H1 (cell line): ENCODE results near the gene TMEM63A. TPM values are rescaled to one million over a fixed set of nuclear protein-coding genes. Genes with fewer than 3 reads are reported as not detected.

ENCODE experiments used
- ATF3 ChIP-seq: IDR thresholded peaks from 2 replicates; pipeline ENCODE4 v1.6.1; 2011; ENCODE audit warnings: low read depth, mild to moderate bottlenecking, low read length; ENCODE audit not compliant: insufficient read depth
- BACH1 ChIP-seq: IDR thresholded peaks from 2 replicates; pipeline ENCODE4 v1.6.1; 2012; ENCODE audit warnings: low read length, improper control_type of control experiment
- BCL11A ChIP-seq, 2 experiments: IDR thresholded peaks; one replicate each; pipeline ENCODE4 v1.6.1; 2011; ENCODE audit warnings: low read depth in 2 of 2, low read length in 2 of 2, mild to moderate bottlenecking in 2 of 2
- CHD7 ChIP-seq: fragments of 300-600 bp; sonication (generic); IDR thresholded peaks from 2 replicates; pipeline ENCODE4 v1.7.1; 2012; ENCODE audit warnings: low read length, moderate library complexity, mild to moderate bottlenecking, inconsistent platforms; ENCODE audit not compliant: insufficient replicate concordance
- EZH2 ChIP-seq: fragments of 200-600 bp; sonication (generic); IDR thresholded peaks from 2 replicates; pipeline ENCODE4 v1.7.1; 2012; ENCODE audit warnings: low read depth, mild to moderate bottlenecking, moderate library complexity, low read length, inconsistent platforms; ENCODE audit not compliant: severe bottlenecking
- GABPA ChIP-seq: IDR thresholded peaks from 2 replicates; pipeline ENCODE4 v1.6.1; 2011; ENCODE audit warnings: mild to moderate bottlenecking, low read length, moderate library complexity, borderline replicate concordance; ENCODE audit not compliant: insufficient read depth
- KDM1A ChIP-seq: fragments of 200-600, 300-600 bp; sonication (generic); IDR thresholded peaks from 2 replicates; pipeline ENCODE4 v1.7.1; 2016; ENCODE audit warnings: mild to moderate bottlenecking, low read length, borderline replicate concordance
- RBBP5 ChIP-seq: IDR thresholded peaks from 2 replicates; pipeline ENCODE4 v1.7.1; 2012; ENCODE audit warnings: low read depth, mild to moderate bottlenecking, inconsistent platforms, low read length, moderate library complexity, borderline replicate concordance
- SIN3A ChIP-seq, 2 experiments: IDR thresholded peaks in 1 of 2; conservative IDR thresholded peaks in 1 of 2; 2 replicates each; pipeline ENCODE4 v1.6.1; 2011 to 2012; ENCODE audit warnings: low read length in 2 of 2, improper control_type of control experiment in 1 of 2, low read depth in 1 of 2, mild to moderate bottlenecking in 1 of 2
- SP4 ChIP-seq: IDR thresholded peaks from 2 replicates; pipeline ENCODE4 v1.6.1; 2012; ENCODE audit warnings: low read length, inconsistent platforms
- polyA plus RNA-seq, 7 experiments: library from polyadenylated mRNA; depleted of rRNA in 3 of 7; stranded (reverse) in 5 of 7; unstranded in 2 of 7; fragments of >200 nt in 5 of 7; fragments of 200-250 nt in 2 of 7; gene quantifications; 1 replicate in 5 of 7; 2 replicates in 1 of 7; 4 replicates in 1 of 7; pipeline versions ENCODE4 v1.2.1 to v1.2.3, GENCODE V29; 2011 to 2013; ENCODE audit warnings: missing spikeins in 2 of 7, mixed read lengths in 2 of 7
- total RNA-seq: library from RNA; stranded (reverse); fragmentation: NEBNext Ultra II Directional; extraction: Animal tissue kit (Norgen Biotek cat#: 25700); gene quantifications from 2 replicates; pipeline ENCODE4 v1.2.1, GENCODE V29; 2021

Gene TMEM63A
- total and polyA plus RNA-seq, 2 of the 8 experiments (the other 6 are each of a cell fraction or from before 2014, with no cell fraction given), result 26.1 to 55.4 TPM

- TF ChIP-seq EZH2 (no peak), CHD7 (no peak), SIN3A (conservative IDR thresholded peaks at IDR 0.05 in 1 of 2, IDR thresholded peaks at IDR 0.05 in 1 of 2; ENCODE audit: low read depth in 1 of 2, low read length in 2 of 2) (no peak), SP4 (no peak), RBBP5 (no peak), KDM1A (no peak), BACH1 (no peak), BCL11A (IDR thresholded peaks at IDR 0.05; ENCODE audit: low read depth in 2 of 2, low read length in 2 of 2) (no peak), ATF3 (no peak), GABPA (no peak)
Measured at GRCh38 chr1:225872075-225872430, 10.1 kb downstream of the TMEM63A start (continued).
